NCI-H82 treated with DMSO at 0.1 percent for 48 hours (cell line): ENCODE results near the gene MAB21L4.

Experiments
- DNase-seq: peaks from one replicate; lab custom pipeline; 2025; ENCODE audit not compliant: unreplicated experiment; lab: John Stamatoyannopoulos, UW

The MAB21L4 gene

GRCh38 chr2:240881913-240882312, 14.0 kb downstream of the MAB21L4 start:
- no peak for DNase-seq

GRCh38 chr2:240879105-240879504, 16.9 kb downstream of the MAB21L4 start:
- no peak for DNase-seq

- DNase-seq = no peak
Measured at GRCh38 chr2:240878341-240878936, 17.5 kb downstream of the MAB21L4 start.

GRCh38 chr2:240877460-240878340, 18.3 kb downstream of the MAB21L4 start:
- DNase-seq = no peak

- DNase-seq = no peak
Measured at GRCh38 chr2:240876475-240877251, 19.3 kb downstream of the MAB21L4 start.

GRCh38 chr2:240876035-240876474, 19.9 kb downstream of the MAB21L4 start:
- DNase-seq = no peak

GRCh38 chr2:240875228-240876034, 20.5 kb downstream of the MAB21L4 start:
- DNase-seq = no peak

GRCh38 chr2:240874715-240875227, 21.2 kb downstream of the MAB21L4 start:
- DNase-seq = no peak

- no peak for DNase-seq
Measured at GRCh38 chr2:240873805-240874714, 21.9 kb downstream of the MAB21L4 start.

GRCh38 chr2:240873098-240873788, 22.7 kb downstream of the MAB21L4 start:
- DNase-seq = no peak

- DNase-seq = no peak
Measured at GRCh38 chr2:240872317-240873097, 23.4 kb downstream of the MAB21L4 start.

- no peak for DNase-seq
Measured at GRCh38 chr2:240871071-240871958, 24.6 kb downstream of the MAB21L4 start.

- DNase-seq = no peak
Measured at GRCh38 chr2:240869956-240870875, 25.7 kb downstream of the MAB21L4 start.

- DNase-seq = no peak
Measured at GRCh38 chr2:240869109-240869955, 26.6 kb downstream of the MAB21L4 start.
